ENCODE measurements around the gene RAI1. TPM values are rescaled to one million over a fixed set of nuclear protein-coding genes. Genes with fewer than 3 reads are reported as not detected.

RAI1 gene
- total RNA-seq, 1 donor from 2014 or later = 25.1 TPM

DNA sequence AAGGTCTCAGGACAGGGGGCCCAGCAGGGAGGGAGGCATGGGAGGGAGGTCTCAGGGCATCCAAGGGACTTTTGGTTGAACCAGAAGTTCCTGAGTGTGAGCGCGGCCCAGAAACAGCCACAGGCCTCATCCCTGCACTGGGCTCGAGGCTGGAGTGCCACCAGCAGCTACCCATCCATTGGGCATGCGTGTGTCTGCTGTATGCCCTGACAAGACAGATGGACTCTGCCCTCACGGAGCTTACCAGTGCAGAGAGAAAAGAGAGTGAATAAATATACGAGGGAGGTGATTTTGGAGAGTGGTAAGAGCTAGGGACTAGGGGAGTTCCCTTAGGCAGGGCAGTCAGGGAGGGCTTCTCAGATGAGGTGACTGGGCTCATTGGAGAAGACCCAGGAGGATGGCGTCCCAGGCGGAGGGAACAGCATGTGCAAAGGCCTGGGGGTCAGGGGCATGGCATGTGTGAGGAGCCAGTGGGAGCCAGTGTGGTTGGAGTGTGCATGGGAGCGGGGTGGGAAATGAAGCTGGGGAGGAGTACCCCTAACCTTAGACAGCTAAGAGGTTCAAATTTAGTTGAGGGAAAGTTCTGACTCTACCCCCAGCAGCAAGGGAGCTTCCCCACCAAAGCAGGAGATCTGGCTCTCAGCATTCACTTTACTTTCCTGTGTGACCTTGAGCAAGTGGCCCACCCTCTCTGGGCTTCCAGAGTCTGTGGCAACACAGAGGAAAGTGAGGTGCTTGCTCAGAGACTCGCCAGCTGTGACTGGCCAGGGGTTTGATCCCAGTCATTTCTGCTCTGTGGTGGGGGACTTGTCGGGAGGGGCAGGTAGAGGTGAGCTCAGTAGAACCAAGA lies 80.9 kb downstream of the RAI1 start:
- intact Hi-C loops (cut with micrococcal nuclease) = no loop called here

DNA sequence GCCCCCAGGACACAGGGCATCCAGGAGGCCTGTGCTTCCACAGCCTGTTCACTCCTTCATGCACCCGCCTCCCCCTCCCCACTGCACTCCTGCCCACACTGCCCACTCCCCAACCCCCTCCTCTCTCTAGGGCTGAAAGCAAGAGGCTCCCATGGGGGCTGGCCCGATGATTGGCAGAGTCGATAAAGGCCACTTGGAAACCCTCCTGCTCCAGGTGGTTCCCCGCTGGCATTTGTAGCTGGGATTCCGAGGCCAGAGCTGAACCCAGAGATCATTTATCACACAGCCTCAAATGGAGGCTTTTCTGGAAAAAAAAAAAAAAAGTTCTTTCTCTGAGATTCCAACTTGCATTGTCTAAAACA lies 81.5 kb downstream of the RAI1 start:
- intact Hi-C loops (cut with micrococcal nuclease) = no loop called here

DNA sequence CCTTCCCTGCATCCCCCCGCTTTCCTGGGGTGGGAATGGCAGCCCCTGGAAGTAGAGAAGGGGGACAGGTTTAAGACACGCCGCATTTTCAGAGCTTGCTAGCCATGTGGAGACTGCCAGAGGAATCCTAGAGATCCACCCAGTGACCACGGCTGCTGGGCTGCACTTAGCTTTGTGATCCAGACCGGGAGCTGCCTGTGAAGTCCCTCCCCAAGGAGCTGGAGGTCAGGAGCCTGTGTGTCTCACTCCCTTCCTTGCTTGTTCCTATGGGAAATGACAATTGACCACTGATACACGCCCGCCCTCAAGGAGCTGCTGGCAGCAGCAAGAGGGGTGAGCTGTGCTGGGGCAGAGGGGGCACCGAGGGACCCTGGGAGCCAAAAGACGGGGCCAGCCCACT lies 81.9 kb downstream of the RAI1 start:
- intact Hi-C loops (cut with micrococcal nuclease) = no loop called here

DNA sequence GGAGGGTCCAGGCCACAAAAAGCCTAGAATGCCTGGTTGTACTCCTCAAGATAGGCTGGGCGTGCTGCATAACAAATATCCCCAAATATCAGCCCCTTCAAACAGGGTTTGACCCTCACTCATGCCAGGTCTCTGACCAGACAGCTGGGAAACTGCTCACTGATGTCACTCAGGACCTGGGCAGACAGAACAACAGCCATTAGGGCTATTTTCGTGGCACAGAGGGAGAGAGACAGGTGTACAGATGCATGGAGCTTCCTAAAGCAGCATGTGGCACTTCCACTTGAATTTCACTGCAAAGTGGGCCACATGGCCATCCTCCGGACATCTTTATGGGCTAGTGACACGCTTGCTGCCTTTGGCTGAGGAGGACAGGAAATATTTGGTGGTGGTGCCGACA lies 82.5 kb downstream of the RAI1 start:
- intact Hi-C loops (cut with micrococcal nuclease) = no loop called here

DNA sequence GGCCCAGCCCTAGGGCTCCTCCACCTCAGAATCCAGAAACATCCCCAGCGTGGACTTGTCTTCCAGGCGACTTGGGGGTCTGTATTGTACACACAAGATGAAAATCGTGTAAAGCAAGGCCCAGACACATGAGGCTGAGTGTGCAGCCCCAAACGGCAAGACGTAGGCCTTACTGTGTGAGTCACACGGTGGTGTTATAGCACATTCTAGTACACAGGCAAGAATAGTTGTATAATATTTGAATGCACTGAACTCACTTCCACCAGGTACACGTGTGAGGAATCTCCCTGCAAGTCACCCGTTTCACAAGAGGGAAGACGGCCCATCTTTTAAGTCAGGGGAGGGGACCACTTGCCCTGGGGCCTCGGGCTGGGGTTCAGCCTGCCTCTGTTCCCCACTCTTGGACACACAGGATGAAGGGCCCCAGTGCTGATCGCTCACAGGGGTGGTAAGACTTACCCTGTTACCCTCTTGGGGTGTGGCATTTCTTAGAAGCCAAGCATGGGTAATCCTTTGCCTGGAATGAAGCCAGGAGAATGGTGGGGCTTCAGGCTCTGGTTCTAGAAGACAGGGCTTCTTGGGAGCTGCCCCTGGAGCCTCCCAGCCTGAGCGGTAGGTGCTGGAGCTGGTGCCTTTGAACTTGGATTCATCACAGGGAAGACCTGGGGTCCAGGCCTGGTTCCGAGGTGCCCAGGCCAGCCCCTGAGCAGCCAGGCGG lies 84.3 kb downstream of the RAI1 start:
- intact Hi-C loops (cut with micrococcal nuclease) = no loop called here

DNA sequence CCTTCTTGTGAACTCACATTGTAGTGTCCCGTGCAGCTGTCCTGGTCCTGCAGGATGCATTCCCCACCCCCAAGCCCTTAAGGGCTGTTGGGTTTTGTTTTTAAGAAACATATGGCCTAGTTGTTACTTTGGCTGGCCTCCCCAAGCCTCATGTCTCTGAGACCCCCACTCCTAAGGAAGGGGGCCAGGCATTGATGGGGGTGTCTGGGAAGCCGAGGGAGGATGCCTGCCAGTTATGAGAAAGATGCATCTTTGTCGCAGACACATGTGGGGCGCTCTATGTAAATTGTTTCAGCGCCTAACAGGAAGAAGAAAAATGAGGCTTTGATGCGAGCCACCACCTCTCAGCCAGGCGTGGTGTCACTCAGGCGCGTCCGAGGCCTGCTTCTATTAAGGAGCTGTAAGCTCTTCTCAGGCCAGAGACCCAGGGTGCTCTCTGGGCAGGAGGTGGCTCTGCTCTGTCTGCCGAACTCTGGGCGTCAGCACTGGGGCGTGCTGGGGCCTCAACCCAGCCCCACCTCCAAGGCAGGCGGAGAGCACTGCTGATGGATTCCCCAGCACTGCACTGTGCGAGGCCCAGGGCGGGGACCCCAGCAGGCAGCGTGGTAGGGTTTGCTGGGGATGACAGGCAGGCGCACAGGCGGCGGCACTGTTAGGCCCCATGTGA lies 85.0 kb downstream of the RAI1 start:
- intact Hi-C loops (cut with micrococcal nuclease) = no loop called here

DNA sequence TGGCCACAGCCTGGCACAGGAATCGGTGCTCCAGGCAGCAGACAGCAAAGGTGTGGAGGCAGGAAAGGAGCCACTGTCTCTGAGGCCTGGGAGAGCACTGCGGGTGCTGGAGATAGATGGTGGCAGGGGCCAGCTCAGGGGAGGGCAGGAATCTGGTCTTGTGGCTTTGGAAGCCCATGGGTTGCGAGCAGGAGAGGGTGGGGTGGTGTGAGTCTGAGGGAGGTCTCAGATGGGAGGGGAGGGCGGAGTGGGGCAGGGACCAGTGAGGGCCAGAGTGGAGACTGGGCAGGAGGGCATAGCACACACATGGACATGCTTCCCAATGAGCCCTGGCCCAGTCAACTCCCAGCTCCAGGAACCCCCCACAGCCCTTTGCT lies 85.5 kb downstream of the RAI1 start:
- intact Hi-C loops (cut with micrococcal nuclease) = no loop called here

DNA sequence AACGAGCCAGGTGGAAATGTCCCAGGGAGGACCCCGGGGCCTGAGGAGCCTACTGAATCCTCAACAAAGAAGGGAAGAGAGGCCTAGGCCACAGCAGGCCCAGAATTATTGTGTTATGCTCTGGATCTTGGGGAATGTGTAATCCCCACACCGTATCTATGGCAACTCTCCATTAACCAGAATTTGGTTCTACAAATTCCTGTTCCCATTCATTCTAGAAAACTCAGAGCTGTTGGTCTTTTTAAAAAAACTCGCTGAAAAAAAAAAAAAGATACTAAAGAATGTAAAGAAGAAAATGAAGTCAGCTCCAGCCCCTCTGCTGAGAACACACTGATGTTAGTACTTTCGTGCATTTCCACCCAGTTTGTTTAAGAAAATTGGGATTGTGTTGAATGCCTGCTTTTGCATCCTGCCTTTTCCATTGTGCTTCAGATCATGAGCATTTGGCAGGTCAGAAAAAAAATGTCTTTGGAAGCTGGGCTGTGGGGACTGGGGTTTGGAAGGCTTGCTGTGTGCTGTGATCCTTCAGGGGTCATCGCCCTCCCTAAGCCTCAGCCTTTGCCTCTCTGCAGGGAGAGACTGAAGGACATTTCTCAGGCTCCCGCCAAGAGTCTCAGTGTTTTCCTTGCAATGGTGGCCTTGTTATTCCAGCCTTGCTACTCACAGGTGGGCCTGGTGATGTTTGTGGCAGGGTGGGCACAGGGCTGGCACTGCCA lies 86.1 kb downstream of the RAI1 start:
- intact Hi-C loops (cut with micrococcal nuclease) = no loop called here

DNA sequence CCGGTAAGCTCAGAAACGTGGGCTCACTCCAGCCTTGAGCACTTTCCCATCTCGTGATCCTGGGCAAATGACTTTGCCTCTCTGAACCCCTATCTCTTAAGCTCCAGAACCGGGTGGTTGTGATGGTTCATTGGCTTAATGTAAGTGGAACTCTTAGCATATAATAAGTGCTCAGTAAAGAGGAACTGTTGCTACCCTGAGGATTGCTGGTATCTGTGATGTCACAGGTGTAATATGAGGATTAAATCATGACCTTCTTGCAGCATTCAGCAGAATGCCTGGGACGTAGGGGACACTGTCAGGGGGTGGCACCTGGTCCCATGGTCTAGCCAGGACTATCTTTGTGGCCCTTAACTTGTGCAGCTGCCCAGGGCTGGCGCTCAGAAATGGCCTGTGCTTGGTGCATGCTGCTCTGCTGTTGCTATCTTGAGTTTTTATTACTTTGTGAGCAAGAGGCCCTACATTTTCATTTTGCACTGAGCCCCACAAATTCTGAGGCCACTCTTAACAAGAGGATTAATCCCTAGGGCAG lies 86.7 kb downstream of the RAI1 start:
- intact Hi-C loops (cut with micrococcal nuclease) = no loop called here

DNA sequence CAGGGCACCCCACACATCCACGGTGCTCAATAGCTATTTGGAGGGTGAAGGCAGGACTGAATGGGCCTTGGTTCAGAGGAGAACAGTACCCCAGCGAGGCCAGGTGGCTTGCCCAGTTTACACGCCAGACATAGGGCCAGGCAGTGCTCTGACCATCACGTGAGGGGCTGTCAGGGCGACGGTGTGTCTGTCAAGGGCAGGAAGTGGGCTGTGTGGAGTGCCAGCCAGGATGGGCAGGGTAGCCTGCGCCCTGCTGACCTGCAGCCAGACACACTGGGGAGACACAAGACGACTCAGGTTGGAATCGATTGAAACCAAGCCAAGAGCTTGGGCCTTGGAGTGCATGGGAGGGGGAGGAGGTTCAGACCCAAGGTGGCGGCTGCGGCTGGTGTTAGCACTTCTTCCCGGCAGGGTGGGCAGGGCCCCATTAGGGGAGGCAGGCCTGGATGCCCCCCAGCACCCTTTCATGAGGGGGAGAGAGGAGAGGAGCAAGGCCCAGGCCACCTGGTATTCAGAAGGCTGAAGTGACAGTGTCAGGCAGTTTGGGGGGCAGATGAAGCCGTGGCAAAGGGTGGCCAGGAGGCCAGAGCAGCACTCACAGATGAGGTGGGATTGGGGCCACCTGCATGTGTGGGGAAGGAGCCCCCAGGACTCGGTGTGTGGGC lies 87.3 kb downstream of the RAI1 start:
- intact Hi-C loops (cut with micrococcal nuclease) = no loop called here

DNA sequence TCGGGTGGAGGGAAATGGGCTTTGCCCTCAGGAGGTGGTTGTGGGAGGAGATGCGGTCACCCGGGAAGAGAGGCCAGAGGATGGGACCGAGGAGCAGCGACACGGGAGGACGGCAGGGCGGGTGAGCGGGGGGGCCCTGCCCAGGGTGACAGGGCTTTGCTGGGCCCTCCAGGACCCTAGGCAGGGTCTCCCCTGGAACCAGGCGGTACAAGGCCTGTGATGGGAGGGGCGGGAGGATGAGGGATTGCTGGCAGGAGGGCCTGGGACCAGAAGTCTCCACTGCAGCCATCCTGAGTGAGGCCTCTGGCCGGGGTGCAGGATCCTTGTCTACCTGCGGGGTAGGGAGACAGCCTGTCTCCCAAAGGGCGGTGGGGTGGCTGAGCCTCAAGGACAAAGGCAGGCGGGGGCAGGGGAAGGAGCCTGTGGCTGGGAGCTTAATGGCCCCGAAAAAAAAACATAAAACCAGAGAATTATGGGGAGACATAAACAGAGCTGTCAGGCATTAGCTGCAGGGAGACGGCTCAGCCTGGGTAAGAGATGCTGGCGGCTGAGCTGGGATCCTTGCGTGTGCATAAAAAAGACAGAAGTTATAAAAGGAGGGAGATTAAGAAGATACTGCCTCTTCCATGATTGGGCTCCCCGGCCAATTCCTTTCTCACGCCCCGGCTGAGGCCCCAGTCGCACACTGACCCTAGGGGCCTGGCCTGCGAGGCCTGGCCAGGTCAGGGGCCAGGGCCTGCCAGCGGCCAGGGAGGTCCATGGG lies 88.8 kb downstream of the RAI1 start:
- intact Hi-C loops (cut with micrococcal nuclease) = no loop called here

DNA sequence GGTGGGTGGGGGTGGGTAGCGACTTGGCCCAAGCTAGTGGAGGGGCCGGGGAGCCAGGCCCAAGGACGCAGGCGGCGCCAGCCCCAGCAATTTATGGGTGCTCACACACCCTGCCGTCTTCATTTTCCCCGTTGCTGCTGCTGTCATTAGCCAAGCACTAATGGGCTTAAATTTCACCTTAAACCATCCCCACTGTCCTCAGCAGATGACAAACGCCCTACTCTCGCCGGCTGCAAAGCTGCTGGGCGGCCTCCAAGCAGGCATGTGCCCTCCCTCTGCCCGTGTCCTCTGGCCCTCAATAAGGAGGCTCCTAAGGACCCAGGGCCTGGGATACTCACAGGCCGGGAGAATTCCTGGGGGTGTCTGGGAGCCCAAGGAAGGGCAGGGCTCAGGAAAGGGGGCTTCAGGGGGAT lies 89.4 kb downstream of the RAI1 start:
- intact Hi-C loops (cut with micrococcal nuclease) = no loop called here

DNA sequence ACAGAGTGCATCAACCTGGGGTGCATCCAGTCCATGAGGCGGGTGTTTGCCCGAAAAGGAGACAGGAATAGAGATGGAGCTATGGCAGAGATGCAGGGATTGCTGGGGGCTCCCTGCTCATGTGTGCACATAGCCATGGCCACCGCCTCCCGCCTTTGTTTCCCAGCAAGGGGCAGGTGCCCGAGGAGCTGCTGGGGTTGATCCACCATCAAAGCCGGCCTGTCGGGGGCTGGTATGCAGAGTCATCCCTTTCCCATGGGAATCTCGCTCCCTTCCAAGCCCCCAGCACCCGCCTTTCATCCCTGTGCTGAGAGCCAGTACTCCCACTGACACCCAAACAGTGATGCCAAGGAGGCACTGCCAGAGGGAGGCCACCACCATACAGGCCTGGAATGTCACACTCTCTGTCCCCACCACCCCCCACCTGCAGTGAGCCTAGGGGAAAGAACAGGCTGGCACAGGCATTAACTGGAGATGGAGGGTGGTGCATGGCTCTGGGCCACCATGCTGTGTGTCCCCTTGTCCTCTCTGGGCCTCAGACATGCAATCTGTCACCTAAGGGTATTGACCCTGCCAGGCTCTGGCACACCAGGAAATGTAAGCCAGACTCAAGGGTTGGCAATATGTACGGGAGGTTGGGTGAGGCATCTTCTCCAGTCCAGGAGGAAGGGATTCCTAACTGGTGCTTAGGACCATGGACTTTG lies 90.4 kb downstream of the RAI1 start:
- intact Hi-C loops (cut with micrococcal nuclease) = no loop called here

DNA sequence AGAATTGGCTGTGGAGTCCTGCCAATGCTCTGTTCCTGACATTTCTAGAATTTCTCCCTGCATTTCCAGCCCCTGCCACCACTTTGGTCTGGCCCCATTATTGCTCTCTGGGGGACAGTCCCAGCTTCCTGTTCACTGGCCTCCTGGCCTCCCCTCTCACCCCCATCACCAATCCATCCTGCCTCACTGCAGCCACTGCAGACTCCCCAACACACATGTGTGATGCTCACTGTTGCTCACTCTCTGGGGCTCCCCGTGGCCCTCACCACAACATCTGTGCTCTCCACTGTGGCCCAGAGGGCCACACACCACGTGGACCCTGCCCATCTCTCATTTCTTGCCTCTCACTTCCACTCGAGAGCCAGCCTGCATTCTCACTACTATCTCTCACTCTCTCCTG lies 91.0 kb downstream of the RAI1 start:
- intact Hi-C loops (cut with micrococcal nuclease) = no loop called here

DNA sequence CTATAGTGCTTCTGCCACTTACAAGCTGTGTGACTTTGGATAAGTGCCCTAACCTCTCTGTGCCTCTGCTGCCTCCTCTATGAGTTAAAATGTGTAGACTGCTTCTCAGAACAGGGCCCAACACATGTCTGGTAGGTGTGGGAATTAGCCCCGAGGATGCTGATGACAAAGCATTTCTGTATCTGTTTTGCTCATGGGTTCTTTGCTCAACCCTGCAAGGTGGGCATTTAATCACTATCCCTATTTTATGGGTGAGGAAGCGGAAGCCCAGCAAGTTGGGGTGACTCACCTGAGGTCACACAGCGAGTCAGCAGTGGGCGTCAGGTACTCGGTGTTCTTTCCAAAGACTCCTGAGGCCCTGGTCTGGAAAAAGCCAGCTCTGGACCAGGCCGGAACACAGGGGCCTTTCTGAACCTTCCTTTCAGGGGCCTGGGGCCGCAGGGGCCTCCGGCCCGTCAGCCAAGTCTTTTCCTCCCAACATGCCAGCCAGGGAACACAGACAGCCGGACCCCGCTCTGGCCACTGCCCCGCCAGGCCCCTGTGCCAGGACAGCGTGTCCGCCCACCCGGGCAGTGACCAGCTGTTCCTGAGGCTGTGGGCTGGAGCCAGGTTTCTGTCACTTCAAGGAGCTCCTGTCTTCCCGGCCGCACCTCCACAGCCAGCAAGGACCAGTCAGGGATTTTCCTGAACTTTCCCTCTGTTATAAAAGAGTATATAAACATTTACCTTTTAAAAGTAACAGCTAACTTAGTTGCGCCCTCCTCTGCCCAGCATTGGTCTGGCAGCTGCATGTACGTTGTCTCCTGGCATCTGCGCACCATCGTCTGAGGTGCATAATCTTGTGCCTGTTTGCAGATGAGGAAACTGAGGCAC lies 93.0 kb downstream of the RAI1 start:
- intact Hi-C loops (cut with micrococcal nuclease) = no loop called here

DNA sequence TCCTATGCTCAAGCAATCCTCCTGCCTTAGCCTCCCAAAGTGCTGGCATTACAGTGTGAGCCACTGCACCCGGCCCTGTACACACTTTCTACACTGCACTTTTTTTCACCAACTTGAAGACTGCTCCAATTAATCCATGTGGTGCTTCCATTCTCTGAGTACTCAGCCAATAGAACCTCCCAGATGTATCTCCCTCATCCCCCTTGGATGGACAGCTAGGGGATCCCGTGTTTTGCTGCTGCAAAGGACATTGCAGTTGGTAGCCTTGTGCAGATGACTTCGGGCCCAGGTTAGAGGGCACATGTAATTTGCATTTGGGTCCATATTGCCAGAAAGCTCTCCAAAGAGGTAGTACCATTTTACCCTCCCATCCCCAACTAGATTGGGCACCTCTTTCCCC lies 95.6 kb downstream of the RAI1 start:
- intact Hi-C loops (cut with micrococcal nuclease) = no loop called here

DNA sequence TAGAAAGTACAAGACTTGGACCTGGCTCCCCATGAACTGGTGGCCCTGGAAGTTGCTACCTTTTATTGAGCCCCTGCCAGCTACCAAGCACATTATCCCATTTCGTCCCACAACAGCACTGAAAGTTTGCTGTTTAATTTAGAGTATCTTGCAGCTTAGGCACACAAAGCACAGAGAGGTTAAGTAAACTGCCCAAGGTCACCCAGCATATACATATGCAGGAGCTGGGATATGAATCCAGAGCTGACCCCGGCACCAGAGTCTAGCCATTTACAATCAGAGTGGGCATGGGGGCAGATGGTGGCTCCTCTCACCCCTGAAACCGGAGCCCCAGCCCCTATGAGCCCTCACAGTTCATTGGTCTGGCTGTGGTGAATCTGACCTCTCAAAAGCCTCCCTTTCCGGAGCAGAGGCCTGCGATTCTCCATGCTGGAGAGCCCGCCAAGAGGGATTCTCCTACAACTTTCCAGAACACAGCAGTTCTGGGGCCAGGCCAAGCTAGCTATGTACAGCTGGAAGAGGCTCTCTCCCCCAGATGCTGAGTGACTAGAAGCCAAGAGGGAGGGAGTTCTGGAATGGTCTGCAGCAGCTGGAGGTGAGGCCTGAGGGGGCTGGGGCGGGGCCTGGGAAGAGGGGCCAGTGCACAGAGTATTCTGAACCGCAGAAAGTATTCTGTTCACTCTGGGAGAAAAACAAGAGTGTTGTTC lies 97.2 kb downstream of the RAI1 start:
- intact Hi-C loops (cut with micrococcal nuclease) = no loop called here

DNA sequence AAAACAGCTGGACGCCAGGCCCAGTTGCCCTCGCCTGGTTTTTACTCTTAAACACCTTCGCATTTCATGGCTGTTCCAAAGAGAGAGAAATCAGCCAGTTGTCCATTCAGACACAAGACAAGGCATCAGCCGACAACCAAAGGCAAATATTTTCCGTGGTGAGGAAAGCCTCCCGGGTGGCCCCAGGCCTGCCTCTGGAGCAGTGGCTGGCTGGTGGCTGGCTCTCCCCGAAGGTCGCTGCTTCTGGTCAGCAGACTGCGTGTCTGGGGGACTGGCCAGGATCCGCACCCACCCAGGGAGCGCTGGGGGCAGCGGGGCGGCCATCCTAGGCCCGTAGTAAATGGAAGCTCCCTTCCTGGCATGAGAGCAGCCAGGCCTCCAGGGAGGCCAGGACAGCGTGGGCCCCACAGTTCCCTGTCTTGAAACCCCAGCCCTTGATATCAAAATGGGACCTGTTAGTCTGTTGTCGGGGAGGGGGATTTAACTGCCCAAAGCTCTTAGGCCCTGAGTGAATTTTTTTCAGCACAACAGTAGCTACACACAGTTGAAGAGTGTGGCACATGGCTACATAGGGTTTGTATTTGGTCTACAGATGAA lies 97.9 kb downstream of the RAI1 start:
- intact Hi-C loops (cut with micrococcal nuclease) = no loop called here

Measured in T-helper 2 cell treated with Interferon-gamma antibody and Interleukin-4, amounts not matched to agents 100 ng/mL and 5 ng/mL, for 36 hours (primary cell).